ENCODE measurements around the gene NOL12.

DNA sequence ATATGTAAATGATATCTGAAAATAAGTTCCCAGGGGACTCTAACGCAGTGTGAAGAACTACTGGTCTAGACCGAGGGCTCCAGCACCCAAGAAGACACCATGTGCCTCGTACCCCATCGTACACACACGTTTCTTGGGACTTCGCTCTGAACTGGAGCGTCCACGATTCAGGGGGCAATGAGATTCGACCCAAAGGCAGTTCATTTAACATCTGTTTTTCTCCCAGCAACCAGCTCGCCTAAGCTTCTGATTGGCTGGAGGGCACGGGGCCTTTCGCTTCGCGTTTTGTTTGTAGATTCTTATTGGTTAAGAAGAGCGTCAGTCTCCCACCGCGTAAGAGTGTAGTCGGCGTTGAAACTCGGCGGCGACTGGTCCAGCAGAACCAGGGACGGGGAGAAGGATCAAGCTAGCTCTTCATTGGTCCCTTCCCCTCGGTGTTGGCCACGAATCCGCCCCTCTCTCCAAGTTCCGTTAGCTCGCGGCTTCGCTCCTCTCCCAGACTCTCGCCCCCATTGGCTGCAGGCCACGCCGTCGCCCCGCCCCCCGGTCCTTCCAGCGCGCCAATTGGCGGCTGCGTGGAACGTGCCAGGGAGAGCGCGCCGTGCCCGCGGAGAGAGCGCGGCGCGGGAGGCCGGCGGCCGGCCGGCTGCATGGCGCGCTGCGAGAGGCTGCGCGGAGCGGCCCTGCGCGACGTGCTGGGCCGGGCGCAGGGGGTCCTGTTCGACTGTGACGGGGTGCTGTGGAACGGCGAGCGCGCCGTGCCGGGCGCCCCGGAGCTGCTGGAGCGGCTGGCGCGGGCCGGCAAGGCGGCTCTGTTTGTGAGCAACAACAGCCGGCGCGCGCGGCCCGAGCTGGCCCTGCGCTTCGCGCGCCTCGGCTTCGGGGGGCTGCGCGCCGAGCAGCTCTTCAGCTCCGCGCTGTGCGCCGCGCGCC, 27.7 kb upstream of the NOL12 start, which contains the start of gene PDXP:
- TF ChIP-seq, protein P1, sequence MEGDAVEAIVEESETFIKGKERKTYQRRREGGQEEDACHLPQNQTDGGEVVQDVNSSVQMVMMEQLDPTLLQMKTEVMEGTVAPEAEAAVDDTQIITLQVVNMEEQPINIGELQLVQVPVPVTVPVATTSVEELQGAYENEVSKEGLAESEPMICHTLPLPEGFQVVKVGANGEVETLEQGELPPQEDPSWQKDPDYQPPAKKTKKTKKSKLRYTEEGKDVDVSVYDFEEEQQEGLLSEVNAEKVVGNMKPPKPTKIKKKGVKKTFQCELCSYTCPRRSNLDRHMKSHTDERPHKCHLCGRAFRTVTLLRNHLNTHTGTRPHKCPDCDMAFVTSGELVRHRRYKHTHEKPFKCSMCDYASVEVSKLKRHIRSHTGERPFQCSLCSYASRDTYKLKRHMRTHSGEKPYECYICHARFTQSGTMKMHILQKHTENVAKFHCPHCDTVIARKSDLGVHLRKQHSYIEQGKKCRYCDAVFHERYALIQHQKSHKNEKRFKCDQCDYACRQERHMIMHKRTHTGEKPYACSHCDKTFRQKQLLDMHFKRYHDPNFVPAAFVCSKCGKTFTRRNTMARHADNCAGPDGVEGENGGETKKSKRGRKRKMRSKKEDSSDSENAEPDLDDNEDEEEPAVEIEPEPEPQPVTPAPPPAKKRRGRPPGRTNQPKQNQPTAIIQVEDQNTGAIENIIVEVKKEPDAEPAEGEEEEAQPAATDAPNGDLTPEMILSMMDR (IDR thresholded peaks at IDR 0.05): no peak
- no peak for TF ChIP-seq EZH2 (IDR thresholded peaks at IDR 0.05)
- TF ChIP-seq EZH2phosphoT487 (IDR thresholded peaks at IDR 0.05): no peak

All from neural progenitor cell (in vitro differentiated cells).